GM19372 (cell line): Measurements from ENCODE around the gene PLPPR4.

Experiments
- ATAC-seq: cut with Tn5 transposase; IDR thresholded peaks from one replicate; pipeline ENCODE4 v1.9.1; 2021; ENCODE audit warnings: mild to moderate bottlenecking, low read depth, moderate library complexity; ENCODE audit not compliant: unreplicated experiment

The PLPPR4 gene

DNA sequence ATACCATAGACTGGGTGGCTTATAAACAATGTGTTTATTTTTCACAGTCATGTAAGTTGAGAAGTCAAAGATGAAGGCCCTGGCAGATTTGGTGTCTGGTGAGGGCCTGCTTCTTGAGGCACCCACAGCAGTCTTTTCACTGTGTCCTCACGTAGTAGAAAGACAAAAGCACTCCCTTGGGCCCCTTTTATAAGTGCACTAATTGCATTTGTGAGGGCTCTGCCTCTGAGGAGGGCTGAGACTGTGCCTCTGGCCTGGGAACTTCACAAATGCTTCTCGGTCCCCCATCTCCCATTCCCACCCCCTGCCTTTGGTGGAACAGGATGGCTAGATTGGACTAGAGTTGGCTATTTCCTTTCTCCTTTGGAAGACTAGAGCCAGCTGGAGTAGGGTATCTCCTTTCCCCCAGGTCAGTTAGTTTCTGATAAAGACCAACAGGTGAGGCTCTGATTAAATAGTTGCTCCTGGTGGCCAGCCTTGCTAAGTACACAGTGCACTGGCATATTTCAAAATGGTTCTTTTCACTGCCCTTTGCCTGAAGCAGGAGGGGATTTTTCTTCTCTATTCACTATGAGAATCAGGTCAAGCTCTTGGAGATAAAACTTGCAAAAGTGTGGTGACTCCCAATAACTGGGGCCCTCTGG, 82.9 kb downstream of the PLPPR4 start:
- ATAC-seq = no peak

DNA sequence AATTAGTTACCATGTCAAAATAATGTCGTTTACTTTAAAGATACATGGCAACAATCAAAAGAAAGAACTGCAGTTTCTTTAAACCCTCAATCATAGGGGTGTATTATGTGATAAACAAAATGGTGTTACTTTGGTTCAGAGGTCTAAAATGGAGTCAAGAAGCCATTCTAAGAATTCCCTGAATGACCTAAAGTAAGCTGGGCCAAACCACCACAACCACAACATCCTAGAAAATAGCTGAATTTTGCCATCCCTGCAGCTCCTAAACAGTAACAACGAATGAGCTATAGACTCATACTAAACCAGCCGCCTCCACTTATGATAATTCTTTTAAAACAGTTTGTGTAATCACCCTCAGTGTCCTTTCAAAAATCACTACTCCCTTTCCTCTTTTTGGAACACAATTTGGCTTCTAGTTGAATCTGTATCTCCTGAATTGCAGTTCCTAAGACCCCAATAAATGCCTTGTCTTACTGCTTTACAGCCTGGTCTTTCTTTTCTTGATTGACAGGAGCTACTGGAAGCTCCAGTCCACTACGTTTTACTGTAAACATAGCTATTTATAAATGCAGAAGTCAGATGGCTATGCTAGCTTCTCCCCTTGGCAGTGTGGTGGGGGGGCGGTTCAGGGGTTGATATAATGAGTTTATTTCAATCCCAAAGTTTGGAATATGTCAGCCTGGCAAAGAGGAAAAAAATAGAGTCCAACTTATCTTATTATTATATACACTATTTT, 84.3 kb downstream of the PLPPR4 start:
- ATAC-seq = no peak

DNA sequence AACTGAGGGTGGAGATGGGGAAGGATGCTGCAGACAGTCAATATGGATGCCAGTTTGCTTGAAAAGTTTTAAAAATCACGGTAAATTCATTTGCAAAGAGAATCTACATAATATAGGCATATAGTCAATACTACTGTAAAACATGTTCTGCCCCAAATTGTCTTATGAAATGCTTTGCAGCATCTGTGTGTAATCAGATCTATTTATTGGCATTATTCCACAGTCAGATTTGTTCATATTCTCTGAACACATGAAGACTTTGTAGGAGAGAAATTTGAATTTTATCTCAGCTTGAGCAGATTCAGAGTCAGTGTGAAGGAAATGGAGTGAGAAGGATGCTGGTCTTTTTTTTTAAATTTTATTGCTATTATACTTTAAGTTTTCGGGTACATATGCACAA, 88.5 kb downstream of the PLPPR4 start:
- ATAC-seq = no peak

DNA sequence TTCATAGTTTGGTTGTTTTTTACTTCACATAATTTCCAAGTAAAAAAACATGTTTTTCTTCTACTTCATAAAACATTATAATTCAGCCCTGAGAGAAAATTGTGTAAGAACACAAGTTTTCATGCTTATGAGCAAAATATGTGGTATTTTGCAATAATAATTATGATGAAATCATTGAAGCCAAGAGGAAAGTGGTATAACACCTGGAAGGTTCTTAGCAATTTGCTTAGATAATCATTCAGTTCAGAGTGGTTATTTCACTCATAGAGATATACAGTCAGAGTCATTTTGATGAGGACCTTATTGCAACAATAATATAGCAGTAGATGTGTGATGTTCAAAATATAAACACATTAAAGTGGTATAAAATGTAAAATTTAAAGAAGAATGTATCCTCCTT, 94.5 kb downstream of the PLPPR4 start:
- no peak for ATAC-seq
